GM18951 (cell line): ENCODE results near the gene PRRG2.

ENCODE experiments used
- POLR2A ChIP-seq: IDR thresholded peaks from 4 replicates; pipeline ENCODE4 v1.6.1; 2011; ENCODE audit warnings: mild to moderate bottlenecking; ENCODE audit not compliant: insufficient read length, insufficient read depth; ENCODE audit errors: extremely low read depth
- in situ Hi-C: fragments of 300-500 bp; cut with MboI; formaldehyde crosslinking; loops from one replicate; pipeline ENCODE4 v1.12.0; 2022; ENCODE audit warnings: low sequenced_read_pairs, mixed read lengths, inconsistent platforms; ENCODE audit not compliant: unreplicated experiment

PRRG2 gene

GRCh38 chr19:49581007-49581508 lies at the start of gene PRRG2:
Gene PRRG2, plus strand, starts transcription at chr19:49581316. Its CDS starts 1,904 bp downstream, at chr19:49583220.
- no peak for TF ChIP-seq POLR2A
- in situ Hi-C loops: no loop called here

GRCh38 chr19:49533551-49534488 lies 47.3 kb upstream of the PRRG2 start:
- no peak for TF ChIP-seq POLR2A

GRCh38 chr19:49534632-49535385 lies 46.3 kb upstream of the PRRG2 start:
- in situ Hi-C loops: no loop called here

More at GRCh38 chr19:49533551-49534488, 47.3 kb upstream of the PRRG2 start:
- in situ Hi-C loops: no loop called here

GRCh38 chr19:49536921-49537462 lies 44.1 kb upstream of the PRRG2 start:
- in situ Hi-C loops: no loop called here
- TF ChIP-seq POLR2A: no peak

More at GRCh38 chr19:49534632-49535385, 46.3 kb upstream of the PRRG2 start:
- TF ChIP-seq POLR2A: no peak

GRCh38 chr19:49538643-49539042 lies 42.5 kb upstream of the PRRG2 start:
- no peak for TF ChIP-seq POLR2A
- in situ Hi-C loops: no loop called here

- in situ Hi-C loops: no loop called here
- TF ChIP-seq POLR2A: no peak
Measured at GRCh38 chr19:49539192-49539952, 41.7 kb upstream of the PRRG2 start.

- in situ Hi-C loops: loop anchor here (10.0 kb wide), 1 partner anchor 317 kb away; no protein-coding TSS in a partner anchor
- TF ChIP-seq POLR2A: no peak
Measured at GRCh38 chr19:49541914-49542313, 39.2 kb upstream of the PRRG2 start.

GRCh38 chr19:49542446-49542845 lies 38.7 kb upstream of the PRRG2 start:
- TF ChIP-seq POLR2A: no peak
- in situ Hi-C loops: loop anchor here (10.0 kb wide), 1 partner anchor 318 kb away; no protein-coding TSS in a partner anchor

- no peak for TF ChIP-seq POLR2A
- in situ Hi-C loops: loop anchor here (10.0 kb wide), 1 partner anchor 318 kb away; no protein-coding TSS in a partner anchor
Measured at GRCh38 chr19:49543032-49543431, 38.1 kb upstream of the PRRG2 start.

- in situ Hi-C loops: loop anchor here (10.0 kb wide), 1 partner anchor 319 kb away; no protein-coding TSS in a partner anchor
- no peak for TF ChIP-seq POLR2A
Measured at GRCh38 chr19:49544154-49544553, 37.0 kb upstream of the PRRG2 start.

GRCh38 chr19:49546825-49547565 lies 34.1 kb upstream of the PRRG2 start:
- no peak for TF ChIP-seq POLR2A
- in situ Hi-C loops: loop anchor here (10.0 kb wide), 1 partner anchor 322 kb away; no protein-coding TSS in a partner anchor

GRCh38 chr19:49549045-49549444 lies 32.1 kb upstream of the PRRG2 start:
- no peak for TF ChIP-seq POLR2A
- in situ Hi-C loops: loop anchor here (10.0 kb wide), 1 partner anchor 324 kb away; no protein-coding TSS in a partner anchor

GRCh38 chr19:49551531-49551930 lies 29.6 kb upstream of the PRRG2 start:
- in situ Hi-C loops: no loop called here

More at GRCh38 chr19:49551531-49551930, 29.6 kb upstream of the PRRG2 start:
- TF ChIP-seq POLR2A: no peak
